H9 (cell line): ENCODE results near the gene MRPL20. TPM values are rescaled to one million over a fixed set of nuclear protein-coding genes. Genes with fewer than 3 reads are reported as not detected.

ENCODE experiments used
- DNase-seq: peaks from one replicate; pipeline ENCODE4 v3.0.0-alpha.2; 2017
- H2AFZ ChIP-seq: one replicate; pipeline ENCODE4 v1.6.1; 2013; ENCODE audit warnings: mild to moderate bottlenecking, low read length, control low read depth, moderate library complexity
- H2AK5ac ChIP-seq: 2 replicates; pipeline ENCODE4 v1.6.1; 2013; ENCODE audit warnings: low read length, control low read depth, mixed read lengths; ENCODE audit not compliant: insufficient read length
- H2BK120ac ChIP-seq: one replicate; pipeline ENCODE4 v1.6.1; 2013; ENCODE audit warnings: low read depth, mild to moderate bottlenecking, low read length, control low read depth, inconsistent platforms; ENCODE audit not compliant: poor library complexity, severe bottlenecking
- H2BK12ac ChIP-seq: 2 replicates; pipeline ENCODE4 v1.6.1; 2013; ENCODE audit warnings: low read length, control low read depth, mixed read lengths, low read depth; ENCODE audit not compliant: insufficient read length
- H2BK15ac ChIP-seq: 2 replicates; pipeline ENCODE4 v1.6.1; 2013; ENCODE audit warnings: low read depth, low read length, control low read depth
- H2BK20ac ChIP-seq: one replicate; pipeline ENCODE4 v1.6.1; 2013; ENCODE audit warnings: low read depth, mild to moderate bottlenecking, low read length, control low read depth, inconsistent platforms; ENCODE audit not compliant: poor library complexity, severe bottlenecking
- H2BK5ac ChIP-seq: 2 replicates; pipeline ENCODE4 v1.6.1; 2013; ENCODE audit warnings: low read length, control low read depth, mixed read lengths; ENCODE audit not compliant: insufficient read length
- H3K14ac ChIP-seq: 2 replicates; pipeline ENCODE4 v1.6.1; 2013; ENCODE audit warnings: low read length, control low read depth; ENCODE audit not compliant: insufficient read depth
- H3K18ac ChIP-seq: 2 replicates; pipeline ENCODE4 v1.6.1; 2013; ENCODE audit warnings: low read depth, mild to moderate bottlenecking, mixed read lengths, low read length, control low read depth; ENCODE audit not compliant: insufficient read length
- H3K23ac ChIP-seq: 2 replicates; pipeline ENCODE4 v1.6.1; 2013; ENCODE audit warnings: low read length, control low read depth, mixed read lengths, low read depth; ENCODE audit not compliant: insufficient read length
- H3K23me2 ChIP-seq: 2 replicates; pipeline ENCODE4 v1.6.1; 2013; ENCODE audit warnings: low read depth, mild to moderate bottlenecking, mixed read lengths, low read length, control low read depth; ENCODE audit not compliant: insufficient read length, poor library complexity, severe bottlenecking
- H3K27ac ChIP-seq: 2 replicates; pipeline ENCODE4 v1.5.1; 2013; ENCODE audit warnings: low read length, control low read depth, mixed read lengths, low read depth; ENCODE audit not compliant: insufficient read length
- H3K27me3 ChIP-seq: 2 replicates; pipeline ENCODE4 v1.6.1; 2013; ENCODE audit warnings: low read length, control low read depth, inconsistent platforms; ENCODE audit not compliant: insufficient read depth
- H3K4ac ChIP-seq: 2 replicates; pipeline ENCODE4 v1.6.1; 2013; ENCODE audit warnings: low read depth, mild to moderate bottlenecking, control low read depth, inconsistent platforms, low read length, moderate library complexity
- H3K4me1 ChIP-seq: 2 replicates; pipeline ENCODE4 v1.6.1; 2013; ENCODE audit warnings: low read length, control low read depth, inconsistent platforms; ENCODE audit not compliant: insufficient read depth
- H3K4me2 ChIP-seq: 2 replicates; pipeline ENCODE4 v1.6.1; 2013; ENCODE audit warnings: low read length, control low read depth, mixed read lengths; ENCODE audit not compliant: insufficient read length, insufficient read depth
- H3K56ac ChIP-seq: 2 replicates; pipeline ENCODE4 v1.6.1; 2013; ENCODE audit warnings: low read depth, mild to moderate bottlenecking, mixed read lengths, low read length, control low read depth; ENCODE audit not compliant: insufficient read length
- H3K79me1 ChIP-seq: 2 replicates; pipeline ENCODE4 v1.6.1; 2013; ENCODE audit warnings: low read depth, mild to moderate bottlenecking, moderate library complexity, low read length, control low read depth, inconsistent platforms; ENCODE audit not compliant: insufficient read depth, poor library complexity, severe bottlenecking
- H3K79me2 ChIP-seq: 2 replicates; pipeline ENCODE4 v1.6.1; 2013; ENCODE audit warnings: low read length, control low read depth, inconsistent platforms; ENCODE audit not compliant: insufficient read depth
- H3K9ac ChIP-seq: 2 replicates; pipeline ENCODE4 v1.6.1; 2013; ENCODE audit warnings: low read length, control low read depth, mixed read lengths; ENCODE audit not compliant: insufficient read length; ENCODE audit errors: extremely low read depth
- H3K9me3 ChIP-seq: one replicate; pipeline ENCODE4 v1.6.1; 2013; ENCODE audit warnings: low read depth, low read length, inconsistent platforms; ENCODE audit not compliant: control insufficient read depth
- H3T11ph ChIP-seq: one replicate; pipeline ENCODE4 v1.6.1; 2013; ENCODE audit warnings: mild to moderate bottlenecking, low read length, control low read depth, inconsistent platforms
- H4K20me1 ChIP-seq: one replicate; pipeline ENCODE4 v1.6.1; 2013; ENCODE audit not compliant: control insufficient read depth, insufficient read length, insufficient read depth
- H4K5ac ChIP-seq: 2 replicates; pipeline ENCODE4 v1.6.1; 2013; ENCODE audit warnings: low read depth, mild to moderate bottlenecking, mixed read lengths, low read length, control low read depth; ENCODE audit not compliant: insufficient read length
- H4K8ac ChIP-seq: replicated peaks from 2 replicates; pipeline ENCODE4 v1.6.1; 2013; ENCODE audit warnings: low read length, control low read depth, mixed read lengths, low read depth; ENCODE audit not compliant: insufficient read length
- H4K91ac ChIP-seq: 2 replicates; pipeline ENCODE4 v1.6.1; 2013; ENCODE audit warnings: low read depth, mild to moderate bottlenecking, moderate library complexity, mixed read lengths, low read length, control low read depth; ENCODE audit not compliant: insufficient read length
- H3K27ac Mint-ChIP-seq, 3 experiments: 2 replicates in 2 of 3; 3 replicates in 1 of 3; pipeline ENCODE4 v1.8.0; 2020 to 2021; ENCODE audit warnings: mixed read lengths in 3 of 3, mild to moderate bottlenecking in 1 of 3, moderate library complexity in 1 of 3
- H3K27me3 Mint-ChIP-seq: 2 replicates; pipeline ENCODE4 v1.8.0; 2021; ENCODE audit warnings: low read depth, mild to moderate bottlenecking, moderate library complexity, mixed read lengths
- H3K36me3 Mint-ChIP-seq, 3 experiments: 2 replicates in 2 of 3; 3 replicates in 1 of 3; pipeline ENCODE4 v1.8.0; 2020 to 2021; ENCODE audit warnings: low read depth in 3 of 3, mixed read lengths in 3 of 3; ENCODE audit not compliant: insufficient read depth in 1 of 3
- H3K4me1 Mint-ChIP-seq, 2 experiments: 2 replicates each; pipeline ENCODE4 v1.8.0; 2020; ENCODE audit warnings: mixed read lengths in 2 of 2
- H3K4me3 Mint-ChIP-seq, 2 experiments: 2 replicates in 1 of 2; 3 replicates in 1 of 2; pipeline ENCODE4 v1.8.0; 2020 to 2021; ENCODE audit warnings: mild to moderate bottlenecking in 2 of 2, mixed read lengths in 2 of 2, moderate library complexity in 1 of 2
- H3K9me3 Mint-ChIP-seq, 2 experiments: 2 replicates in 1 of 2; 3 replicates in 1 of 2; pipeline ENCODE4 v1.8.0; 2020; ENCODE audit warnings: mild to moderate bottlenecking in 2 of 2, mixed read lengths in 2 of 2, moderate library complexity in 1 of 2
- CTCF ChIP-seq: fragments of 200-600 bp; sonication (generic); conservative IDR thresholded peaks from 3 replicates; pipeline ENCODE4 v1.8.0; 2021; ENCODE audit warnings: antibody characterized with exemption, mild to moderate bottlenecking
- WGBS: extraction: QIAGEN DNeasy Blood & Tissue Kit; methylation state at CpG from one replicate; pipeline ENCODE4 v1.1.7; 2013; ENCODE audit warnings: missing lambda C conversion rate, low lambda C conversion rate, mixed read lengths; ENCODE audit not compliant: insufficient read length; ENCODE audit errors: extremely low coverage; 5-methylcytosine and 5-hydroxymethylcytosine counted together
- total RNA-seq: library from RNA; stranded (reverse); gene quantifications from 2 replicates; pipeline ENCODE4 v1.2.1, GENCODE V29; 2021

MRPL20 gene
- total RNA-seq, 1 experiment from 2014 or later, result 162 TPM

GRCh38 chr1:1441002-1441888 is 34.2 kb upstream of the MRPL20 start:
- WGBS, result no CpG with 5 or more reads among the region's 29 CpGs
- Mint-ChIP-seq H3K9me3 (no peaks in the 10 kb centered on the region), H3K36me3 (peaks cover 0 to 9% (median 3%) of the 10 kb centered on the region in 3 experiments; a peak in 4 of 7 replicates), H3K4me1 (peaks cover 6 to 7% of the 10 kb centered on the region in 2 experiments), H3K27ac (no peak overlapping the region; a peak in 1 of 7 replicates), H3K27me3 (no peaks in the 10 kb centered on the region), H3K4me3 (no peak overlapping the region)
- H2AK5ac ChIP-seq, result no peak overlapping the region
- no peaks in the 10 kb centered on the region for H3K27me3 ChIP-seq
- peaks cover 2% of the 10 kb centered on the region; the same call in 1 of the 2 replicates for H3K79me2 ChIP-seq
- peak; percentile 79 for TF ChIP-seq CTCF
- H2BK15ac ChIP-seq, result no peak overlapping the region
- no peaks in the 10 kb centered on the region for H3K9me3 ChIP-seq
- no peaks in the 10 kb centered on the region; the same call in 1 of the 2 replicates for H3K4me1 ChIP-seq
- H3K27ac ChIP-seq, result no peak overlapping the region
- no peak overlapping the region for H2BK12ac ChIP-seq
- no peak overlapping the region for H4K8ac ChIP-seq
- H4K20me1 ChIP-seq, result no peaks in the 10 kb centered on the region
- no peaks in the 10 kb centered on the region for H3K79me1 ChIP-seq
- H3K14ac ChIP-seq, result no peak overlapping the region
- H4K5ac ChIP-seq, result no peak overlapping the region
- no peak overlapping the region for H2AFZ ChIP-seq
- H3K4me2 ChIP-seq, result no peak overlapping the region
- H3T11ph ChIP-seq, result no peak overlapping the region
- no peak overlapping the region for H2BK20ac ChIP-seq
- H2BK5ac ChIP-seq, result no peak overlapping the region
- H3K23ac ChIP-seq, result no peak overlapping the region
- no peak overlapping the region for H3K56ac ChIP-seq
- H3K4ac ChIP-seq, result no peak overlapping the region
- no peak for DNase-seq
- peaks cover 3% of the 10 kb centered on the region for H3K23me2 ChIP-seq
- H3K9ac ChIP-seq, result no peak overlapping the region
- H4K91ac ChIP-seq, result no peak overlapping the region
- H3K18ac ChIP-seq, result no peak overlapping the region
- H2BK120ac ChIP-seq, result no peak overlapping the region
